HFFc6 (cell line): ENCODE results near the gene GRIK5. TPM values are rescaled to one million over a fixed set of nuclear protein-coding genes. Genes with fewer than 3 reads are reported as not detected.

Experiments used
- DNase-seq: peaks from one replicate; pipeline ENCODE4 v3.0.0-alpha.2; 2018
- H3K27ac Mint-ChIP-seq: 2 replicates; pipeline ENCODE4 v1.8.0; 2020; ENCODE audit warnings: mild to moderate bottlenecking, mixed read lengths
- H3K27me3 Mint-ChIP-seq: 2 replicates; pipeline ENCODE4 v1.8.0; 2021; ENCODE audit warnings: mild to moderate bottlenecking, moderate library complexity, mixed read lengths; ENCODE audit not compliant: insufficient read depth
- H3K36me3 Mint-ChIP-seq: 2 replicates; pipeline ENCODE4 v1.8.0; 2021; ENCODE audit warnings: low read depth, mixed read lengths
- H3K4me1 Mint-ChIP-seq: 2 replicates; pipeline ENCODE4 v1.8.0; 2020; ENCODE audit warnings: low read depth, mixed read lengths
- H3K4me3 Mint-ChIP-seq: 2 replicates; pipeline ENCODE4 v1.8.0; 2020; ENCODE audit warnings: mild to moderate bottlenecking, moderate library complexity, mixed read lengths
- H3K9me3 Mint-ChIP-seq: 2 replicates; pipeline ENCODE4 v1.8.0; 2020; ENCODE audit warnings: mild to moderate bottlenecking, mixed read lengths
- CTCF ChIP-seq: fragments of 200-600 bp; sonication (generic); IDR thresholded peaks from 2 replicates; pipeline ENCODE4 v1.5.0; 2021; ENCODE audit warnings: antibody characterized with exemption, mild to moderate bottlenecking
- total RNA-seq, 6 experiments: library from RNA; stranded (reverse); fragmentation: NEBNext Ultra II Directional; extraction: Animal tissue kit (Norgen Biotek cat#: 25700); gene quantifications; 2 replicates in 1 of 6; 3 replicates in 5 of 6; pipeline ENCODE4 v1.2.3, GENCODE V29; 2021

GRIK5 gene
- total RNA-seq, 6 experiments from 2014 or later = 0.07 to 0.19 (median 0.13) TPM; not detected in 1

DNA sequence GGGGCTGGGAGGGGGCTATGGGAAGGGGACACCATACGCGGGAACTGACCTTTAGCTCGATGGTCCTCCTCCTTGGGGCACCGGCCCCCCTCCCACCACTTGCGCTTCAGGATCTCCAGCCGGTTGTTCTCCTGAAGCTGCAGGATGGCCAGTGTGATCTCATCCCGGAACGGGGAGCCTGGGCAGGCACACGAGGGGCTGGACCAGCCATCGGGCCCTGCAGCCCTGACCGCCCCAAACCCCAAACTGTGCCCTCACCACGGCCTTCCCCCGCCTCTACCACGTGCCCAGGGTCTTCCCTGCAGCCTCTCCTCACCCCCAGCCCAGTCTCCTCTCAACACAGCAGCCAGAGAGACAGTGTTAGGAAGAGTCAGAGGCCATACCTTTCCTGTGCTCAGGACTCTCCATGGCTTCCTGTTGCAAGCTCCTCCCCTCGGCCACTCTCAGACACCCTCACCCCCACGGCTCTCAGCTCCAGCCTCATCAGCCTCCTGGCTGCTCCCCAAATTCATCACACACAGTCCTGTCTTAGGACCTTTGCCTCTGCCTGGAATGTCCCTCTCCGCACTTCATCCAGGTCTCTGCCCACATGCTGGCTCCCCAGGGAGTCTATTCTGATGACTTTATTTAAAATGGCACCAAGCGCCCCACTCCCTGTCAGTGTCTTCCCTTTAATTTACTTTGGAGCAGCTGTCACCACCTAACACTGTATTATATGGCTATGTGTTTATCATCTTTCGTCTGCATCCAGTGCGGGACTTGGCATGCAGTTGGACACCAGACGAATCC lies 66.3 kb downstream of the GRIK5 start:
- TF ChIP-seq CTCF = no peak
- H3K27me3 Mint-ChIP-seq = peaks cover 60% of the 10 kb centered on the region
- no peak overlapping the region for H3K4me3 Mint-ChIP-seq
- H3K9me3 Mint-ChIP-seq = no peaks in the 10 kb centered on the region
- H3K36me3 Mint-ChIP-seq = no peaks in the 10 kb centered on the region
- no peak for DNase-seq
- H3K27ac Mint-ChIP-seq = no peak overlapping the region
- H3K4me1 Mint-ChIP-seq = no peaks in the 10 kb centered on the region

DNA sequence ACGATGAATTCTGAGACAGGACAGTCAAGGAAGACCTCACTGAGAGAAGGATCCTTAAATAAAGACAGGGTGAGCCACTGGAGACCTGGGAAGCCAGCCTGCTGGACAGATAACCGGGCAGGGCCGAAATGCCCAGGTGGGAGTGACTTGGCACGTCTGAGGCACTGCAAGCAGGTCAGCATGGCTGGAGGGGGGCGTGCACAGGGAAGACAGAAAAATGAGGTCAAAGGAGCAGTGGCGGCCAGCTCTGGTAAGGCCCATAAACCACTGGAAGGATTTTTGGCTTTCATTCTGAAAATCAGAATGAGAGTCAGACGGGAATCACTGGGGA lies 70.2 kb downstream of the GRIK5 start:
- Mint-ChIP-seq H3K27ac (no peak overlapping the region), H3K4me3 (no peak overlapping the region), H3K4me1 (no peaks in the 10 kb centered on the region), H3K9me3 (no peaks in the 10 kb centered on the region), H3K27me3 (peaks cover 63% of the 10 kb centered on the region), H3K36me3 (no peaks in the 10 kb centered on the region)
- DNase-seq = no peak
- TF ChIP-seq CTCF = no peak

DNA sequence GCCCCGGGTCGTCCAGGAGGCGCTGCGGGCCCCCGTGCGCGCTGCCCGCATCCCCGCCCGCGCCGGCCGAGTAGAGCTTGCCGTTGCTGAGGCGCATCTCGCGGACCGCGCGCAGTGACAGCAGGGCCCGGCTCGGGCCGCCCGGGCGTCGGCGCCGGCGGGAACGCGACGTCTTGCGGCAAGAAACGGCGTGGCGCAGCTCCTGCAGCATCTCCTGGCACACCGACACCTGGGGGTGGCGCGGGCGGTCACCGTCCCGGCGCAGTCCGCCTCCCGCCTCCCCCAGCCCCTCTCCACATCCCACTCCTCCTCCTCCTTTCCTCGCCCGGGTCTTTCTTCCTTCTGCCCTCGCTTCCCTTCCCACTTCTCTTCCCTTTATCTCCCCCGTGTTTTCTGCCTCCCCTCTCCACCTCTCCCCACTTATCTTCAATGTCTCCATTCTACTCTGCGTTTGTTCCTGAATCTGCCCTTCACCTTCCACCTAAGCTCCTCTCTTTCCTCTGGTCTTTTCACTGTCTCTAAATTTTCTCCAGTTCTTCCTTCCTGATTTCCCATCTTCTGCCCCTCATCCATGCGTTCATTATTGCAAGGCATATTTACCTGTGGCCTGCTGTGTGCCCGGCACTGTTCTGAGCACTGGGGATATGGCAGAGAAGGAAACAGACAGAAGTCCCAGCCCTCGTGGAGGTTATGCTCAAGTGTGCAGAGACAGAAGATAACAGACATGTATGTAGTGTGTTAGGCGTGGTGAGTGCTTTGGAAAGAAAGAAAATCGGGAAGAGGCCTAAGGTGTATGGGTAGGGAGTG lies 70.7 kb downstream of the GRIK5 start:
- TF ChIP-seq CTCF = no peak
- Mint-ChIP-seq H3K27ac (no peak overlapping the region), H3K4me1 (no peaks in the 10 kb centered on the region), H3K36me3 (no peaks in the 10 kb centered on the region), H3K27me3 (peaks cover 62% of the 10 kb centered on the region), H3K4me3 (peak overlapping the region; percentile 43), H3K9me3 (no peaks in the 10 kb centered on the region)
- no peak for DNase-seq

GRCh38 chr19:41998246-41999020 lies 71.6 kb downstream of the GRIK5 start:
- peak; percentile 82 for TF ChIP-seq CTCF
- Mint-ChIP-seq H3K27me3 (peaks cover 56% of the 10 kb centered on the region), H3K9me3 (no peaks in the 10 kb centered on the region), H3K36me3 (no peaks in the 10 kb centered on the region), H3K4me3 (no peak overlapping the region), H3K27ac (no peak overlapping the region), H3K4me1 (0 out of 2 replicates have a peak, but pooled peaks cover 2% of the 10 kb centered on the region)
- DNase-seq = no peak

- no peak for DNase-seq
- Mint-ChIP-seq H3K36me3 (no peaks in the 10 kb centered on the region), H3K27ac (no peak overlapping the region), H3K4me1 (0 out of 2 replicates have a peak, but pooled peaks cover 4% of the 10 kb centered on the region), H3K27me3 (peaks cover 53% of the 10 kb centered on the region), H3K9me3 (no peaks in the 10 kb centered on the region), H3K4me3 (no peak overlapping the region)
- TF ChIP-seq CTCF = no peak
These were observed 72.2 kb downstream of the GRIK5 start for GRCh38 chr19:41997851-41998229.
